Activated CD8-positive, alpha-beta memory T cell treated with anti-CD3 and anti-CD28 coated beads for 4 hours (primary cell): ENCODE results near the gene BRSK2.

Experiments
- DNase-seq, 2 donors: peaks; one replicate each; pipeline ENCODE4 v3.0.0-alpha.2; 2020; ENCODE audit warnings: low read depth in 2 of 2

Gene BRSK2

DNA sequence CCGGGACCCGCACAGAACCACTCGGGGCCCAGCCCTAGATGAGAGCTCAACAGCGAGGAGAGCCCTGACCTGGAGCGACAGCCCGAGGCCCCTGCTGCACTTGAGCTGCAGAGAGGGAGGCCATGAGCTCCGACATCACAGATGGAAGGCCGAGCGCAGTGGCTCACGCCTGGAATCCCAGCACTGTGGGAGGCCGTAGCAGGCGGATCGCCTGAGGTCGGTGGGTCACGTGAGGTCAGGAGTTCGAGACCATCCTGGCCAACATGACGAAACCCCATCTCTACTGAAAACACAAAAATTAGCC, 13.8 kb upstream of the BRSK2 start:
- DNase-seq, result no peak

DNA sequence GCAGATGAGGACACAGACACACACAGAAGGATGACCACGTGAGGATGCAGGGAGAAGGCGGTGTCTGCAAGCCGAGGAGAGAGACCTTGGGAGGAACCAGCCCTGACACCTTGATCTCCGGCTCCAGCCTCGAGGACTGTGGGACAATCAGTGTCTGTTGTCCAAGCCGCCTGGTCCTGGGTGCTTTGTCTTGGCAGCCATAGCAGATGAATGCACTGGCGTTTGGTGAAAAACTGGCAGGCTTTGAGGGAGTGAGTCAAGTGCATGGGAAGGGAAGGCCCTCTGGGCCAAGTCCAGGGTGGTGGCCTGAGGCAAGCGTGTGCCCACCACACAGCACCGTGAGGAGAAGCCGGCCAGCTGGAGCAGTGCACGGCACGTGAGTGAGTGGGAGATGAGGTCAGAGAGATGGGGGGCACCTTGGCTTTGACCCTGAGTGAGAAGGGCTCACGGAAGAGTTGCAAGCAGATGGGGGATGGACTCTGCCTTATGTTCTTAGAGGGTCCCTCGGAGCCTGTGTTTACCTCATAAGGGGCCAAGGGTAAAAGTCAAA, 12.4 kb upstream of the BRSK2 start:
- DNase-seq, result no peak

DNA sequence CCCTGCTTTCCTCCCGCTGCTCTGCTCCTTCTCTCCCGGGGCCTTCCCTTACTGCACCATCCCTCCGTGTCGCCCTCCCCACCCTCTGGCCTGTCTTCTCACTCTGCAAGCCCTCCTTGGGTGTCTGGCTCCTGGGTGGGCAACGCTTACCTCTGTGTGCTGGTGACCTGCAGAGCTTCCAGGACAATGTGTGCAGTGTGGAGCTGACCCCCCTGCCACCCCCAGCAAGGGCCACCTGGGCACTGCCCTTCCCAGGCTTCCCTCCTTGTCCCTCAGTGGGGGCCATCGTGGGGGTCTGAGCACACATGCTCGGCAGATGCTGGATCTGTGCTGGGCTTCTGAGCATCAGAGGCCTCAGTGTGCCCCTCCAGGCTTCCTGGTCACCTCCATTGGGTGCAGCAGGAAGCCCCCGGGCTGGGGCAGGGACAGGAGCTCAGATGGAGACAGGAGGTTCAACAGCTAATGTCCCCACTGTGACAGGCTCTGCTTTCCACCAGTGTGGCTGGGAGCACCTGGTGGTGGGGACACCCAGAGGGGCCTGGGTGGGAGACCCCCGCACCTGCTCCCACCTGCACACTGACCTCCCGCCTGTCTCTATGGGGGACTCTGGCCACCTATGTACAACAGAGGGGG, 7.8 kb upstream of the BRSK2 start:
- no peak for DNase-seq

DNA sequence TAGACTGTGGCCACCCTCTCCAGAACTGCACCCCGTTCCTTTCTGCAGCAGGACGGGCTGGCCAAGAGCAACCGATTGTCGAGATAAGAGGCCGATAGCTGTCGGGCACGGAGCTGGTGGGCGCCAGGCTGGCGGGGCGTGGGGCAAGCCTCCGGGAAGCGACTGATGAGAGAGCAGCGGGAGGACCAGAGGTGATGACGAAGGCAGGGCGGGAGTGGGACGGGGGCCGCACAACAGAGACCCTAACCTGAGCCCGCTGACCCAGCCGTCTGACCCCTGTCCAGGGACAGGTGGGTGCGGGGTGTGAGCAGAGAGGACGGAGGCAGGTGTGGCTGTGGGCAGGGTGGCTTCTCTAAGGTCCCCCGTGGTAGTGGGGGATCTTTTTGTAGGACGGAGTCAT, 7.3 kb upstream of the BRSK2 start:
- no peak for DNase-seq

DNA sequence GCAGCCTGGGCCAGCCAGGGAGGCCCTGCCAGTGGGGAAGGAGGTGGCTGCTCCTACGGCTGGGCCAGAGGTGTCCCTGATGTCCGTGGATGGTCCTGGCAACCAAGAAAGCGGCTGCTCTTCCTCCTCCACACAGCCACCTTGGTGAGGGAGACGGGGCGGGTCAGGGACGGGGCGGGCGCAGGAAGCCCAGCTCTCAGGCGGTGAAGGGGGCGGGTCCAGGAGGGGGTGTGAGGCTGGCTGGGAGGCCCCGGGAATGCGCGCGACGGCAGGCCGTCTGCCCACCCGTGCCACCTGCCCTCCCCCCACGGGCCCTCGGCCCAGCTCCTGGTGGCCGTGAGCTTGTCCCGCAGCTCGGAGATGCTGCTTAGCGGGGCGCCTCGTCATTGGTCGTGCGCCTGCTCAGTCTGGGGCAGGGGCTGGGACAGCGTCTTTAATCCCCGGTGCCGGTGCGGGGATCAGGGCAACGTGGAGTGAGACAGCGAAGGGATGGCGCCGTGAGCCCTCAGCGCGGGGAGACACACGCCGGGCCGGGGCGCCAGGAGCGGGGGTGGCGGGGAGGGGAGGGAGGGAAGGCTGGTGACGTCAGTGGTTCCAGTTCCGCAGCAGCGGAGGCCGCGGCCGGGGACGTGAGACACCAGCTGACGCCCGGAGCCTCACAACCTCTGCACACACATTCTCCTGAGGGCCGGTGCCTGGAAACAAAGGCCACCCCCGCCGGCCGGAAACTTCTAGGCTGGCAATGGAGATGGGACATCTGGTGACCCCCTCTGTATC, 6.7 kb upstream of the BRSK2 start:
- peak; percentile 66 to 69 for DNase-seq

- DNase-seq, result no peak
Observed at GRCh38 chr11:1384199-1384970, 5.3 kb upstream of the BRSK2 start.

DNA sequence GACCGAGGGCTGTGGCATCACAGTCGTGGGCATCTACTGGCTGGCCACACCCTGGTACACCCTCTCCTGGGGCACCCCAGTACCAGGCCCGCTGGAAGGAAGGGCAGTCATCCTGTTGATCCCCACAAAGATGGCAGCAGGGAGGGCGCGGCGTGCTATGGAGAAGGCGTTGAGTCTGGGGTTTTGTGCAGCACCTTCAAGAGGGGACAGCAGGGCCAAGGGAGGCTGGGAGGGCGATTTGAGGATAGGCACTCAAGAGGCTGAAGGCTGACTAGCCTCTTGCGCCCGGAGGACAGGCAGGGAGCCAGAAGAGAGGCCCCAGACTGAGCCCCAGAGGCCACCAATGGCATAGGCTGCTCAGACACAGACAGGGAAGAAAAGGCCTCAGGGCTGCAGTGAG, 2.2 kb upstream of the BRSK2 start:
- no peak for DNase-seq

GRCh38 chr11:1387961-1388762, 1.6 kb upstream of the BRSK2 start:
- no peak for DNase-seq

DNA sequence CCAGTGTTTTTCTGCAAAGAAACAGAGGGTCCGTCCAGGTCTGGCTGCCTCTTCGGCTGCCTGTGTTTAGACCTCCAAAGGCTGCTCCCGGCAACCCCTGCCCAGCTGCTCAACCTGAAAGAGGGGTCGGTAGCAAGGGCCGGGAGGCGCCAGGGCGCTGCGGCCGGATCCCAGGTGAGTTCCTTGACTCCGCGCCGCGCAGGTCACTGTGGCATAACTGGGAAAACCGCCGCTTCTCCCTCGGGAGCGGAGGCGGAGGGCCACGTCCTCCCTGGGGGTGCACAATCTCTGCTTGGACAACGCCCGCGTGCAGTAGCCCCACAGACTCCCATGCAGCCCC, 1.0 kb upstream of the BRSK2 start:
- DNase-seq, result no peak

DNA sequence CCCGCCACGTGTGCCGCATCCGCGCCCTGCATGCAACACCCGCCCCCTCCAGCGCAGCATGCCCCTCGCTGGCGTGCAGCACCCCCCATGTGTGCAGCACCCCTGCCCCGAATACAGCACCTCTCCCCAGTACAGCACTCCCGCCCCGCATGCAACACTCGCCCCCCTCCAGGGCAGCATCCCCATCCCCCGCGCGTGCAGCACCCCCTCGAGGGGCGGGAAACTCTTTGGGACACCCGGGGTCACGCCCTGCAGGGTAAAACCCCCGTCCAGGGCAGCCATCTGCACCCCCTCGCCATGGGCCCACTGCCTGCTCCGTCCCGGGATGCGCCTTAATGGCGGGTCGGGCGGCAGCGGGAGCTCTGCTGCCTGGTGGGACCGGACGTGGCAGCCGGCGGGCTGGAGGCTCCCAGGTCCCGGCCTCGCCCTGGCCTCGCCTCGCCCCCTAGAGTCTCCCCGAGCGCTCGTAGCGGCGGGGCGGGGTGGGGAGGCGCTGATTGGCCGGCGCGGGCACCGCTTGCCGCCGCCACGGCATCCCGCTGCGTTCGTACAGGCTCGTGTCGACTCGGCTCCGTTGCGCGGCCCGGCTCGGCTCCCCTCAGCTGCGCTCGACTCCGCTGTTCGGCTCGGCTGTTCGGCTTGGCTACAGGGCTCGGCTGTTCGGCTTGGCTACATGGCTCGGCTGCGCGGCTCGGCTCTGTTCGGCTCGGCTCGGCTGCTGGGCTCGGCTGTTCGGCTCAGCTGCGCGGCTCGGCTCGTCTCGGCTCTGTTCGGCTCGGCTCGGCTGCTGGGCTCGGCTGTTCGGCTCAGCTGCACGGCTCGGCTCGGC, 417 bp upstream of the BRSK2 start:
- DNase-seq, result peak; percentile 90 to 92

DNA sequence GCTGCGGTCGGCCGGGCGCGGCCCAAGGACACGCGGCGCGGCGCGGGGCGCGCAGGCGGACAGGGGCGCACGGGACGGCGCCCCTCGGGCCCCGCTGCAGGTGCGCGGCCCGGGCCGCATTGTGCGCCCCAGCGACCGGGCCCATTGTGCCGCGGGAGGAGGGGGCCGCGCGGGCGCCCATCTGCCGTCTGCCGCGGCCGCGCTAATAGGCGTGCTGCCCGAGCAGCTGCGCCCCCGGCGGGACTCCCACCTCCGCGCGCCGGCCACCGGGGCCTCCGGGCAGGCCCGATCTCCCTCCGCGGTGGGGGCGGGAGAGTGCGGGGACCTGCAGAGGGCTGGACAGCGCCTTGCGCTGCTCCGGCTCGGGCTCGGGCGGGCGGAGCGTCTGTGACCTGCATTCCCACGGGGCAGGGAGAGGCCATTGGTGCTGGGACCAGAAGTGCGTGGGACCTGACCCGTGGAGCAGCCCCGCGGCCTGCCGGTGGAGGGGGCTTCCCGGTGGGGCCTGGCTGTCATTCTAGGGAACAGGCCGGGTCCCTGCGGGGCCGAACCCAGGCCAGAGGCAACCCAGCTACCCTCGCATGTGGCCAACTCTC, 933 bp downstream of the BRSK2 start:
- DNase-seq, result no peak

- no peak for DNase-seq
Observed at GRCh38 chr11:1391165-1392075, 1.7 kb downstream of the BRSK2 start.

- DNase-seq, result no peak
Observed at GRCh38 chr11:1392111-1392510, 2.4 kb downstream of the BRSK2 start.

DNA sequence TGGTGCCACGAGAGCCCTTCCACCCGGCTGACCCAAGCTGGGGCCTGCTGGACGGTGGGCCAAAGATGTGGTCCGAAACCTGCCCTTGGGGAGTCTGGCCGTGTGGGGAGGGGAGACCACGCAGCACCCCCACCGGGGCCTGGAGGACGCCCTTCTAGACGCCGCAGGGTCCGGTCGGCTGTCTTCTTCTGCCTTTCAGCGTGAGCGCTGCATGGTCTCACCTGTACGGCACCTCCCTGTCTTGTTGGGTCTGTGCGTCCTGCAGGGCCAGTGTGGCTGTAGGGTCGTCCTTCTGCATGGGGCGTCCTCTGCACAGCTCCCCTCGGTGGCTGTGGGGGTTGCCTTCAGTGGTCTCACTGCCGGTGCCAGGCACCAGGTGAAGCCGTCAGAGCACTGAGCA, 2.8 kb downstream of the BRSK2 start:
- no peak for DNase-seq

DNA sequence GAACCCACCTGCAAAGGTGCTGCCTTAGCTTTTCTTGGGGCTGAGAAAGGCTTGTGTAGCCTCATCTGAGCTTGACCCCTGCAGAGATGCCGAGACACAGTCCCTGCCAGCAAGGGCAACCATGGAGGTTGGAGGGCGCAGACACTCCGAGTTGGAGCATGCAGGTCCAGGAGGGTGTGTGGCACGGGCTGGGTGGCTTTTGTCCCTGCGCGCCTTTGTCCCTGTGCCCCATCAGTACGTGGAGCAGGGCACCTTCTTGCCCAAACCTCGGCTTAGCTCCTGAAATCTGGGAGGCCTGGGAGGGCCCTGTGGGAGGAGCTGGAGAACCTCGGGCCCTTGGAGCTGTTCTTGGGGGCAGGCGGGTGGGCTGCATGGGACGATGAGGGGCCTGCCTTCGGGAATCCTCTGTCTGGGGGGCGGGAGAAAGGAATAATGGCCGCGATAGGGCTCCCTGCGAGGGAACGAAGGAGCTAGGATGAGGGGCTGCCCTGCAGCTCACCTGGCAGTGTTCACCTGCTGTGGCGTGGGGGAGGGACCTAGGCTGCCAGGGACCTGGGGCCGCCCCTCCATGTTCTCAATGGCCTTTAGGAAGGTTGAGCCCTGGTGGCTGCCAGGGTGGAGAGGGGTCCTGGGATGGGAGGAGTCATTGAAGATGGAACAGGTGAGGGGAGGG, 3.4 kb downstream of the BRSK2 start:
- no peak for DNase-seq

GRCh38 chr11:1394936-1395772, 5.4 kb downstream of the BRSK2 start:
- no peak for DNase-seq

- no peak for DNase-seq
Observed at GRCh38 chr11:1395773-1396374, 6.1 kb downstream of the BRSK2 start.

GRCh38 chr11:1396375-1396841, 6.7 kb downstream of the BRSK2 start:
- no peak for DNase-seq
